Adrenal gland (tissue), 12 donors: ENCODE results near the gene ATP6AP1. TPM values are rescaled to one million over a fixed set of nuclear protein-coding genes. Genes with fewer than 3 reads are reported as not detected.
A peak's percentile ranks its signal among the peaks of the same experiment; 100 is the strongest.

Source experiments
- DNase-seq, 7 donors: peaks; one replicate each; pipeline ENCODE4 v3.0.0-alpha.2; 2019 to 2020
- H3K27ac ChIP-seq, 5 donors: fragments of 200-600 bp; sonication (generic) in 4 of 5; 1 replicate in 3 of 5; 2 replicates in 2 of 5; pipeline versions ENCODE4 v1.5.1 to v1.8.0; 2016 to 2020; ENCODE audit warnings: mild to moderate bottlenecking in 1 of 5
- H3K27me3 ChIP-seq: fragments of 200-600 bp; 2 replicates; pipeline ENCODE4 v1.8.0; 2021
- H3K36me3 ChIP-seq, 2 donors: fragments of 200-600 bp; replicated peaks in 1 of 2; 1 replicate in 1 of 2; 2 replicates in 1 of 2; pipeline versions ENCODE4 v1.5.1 to v1.8.0; 2018 to 2022
- H3K4me1 ChIP-seq, 2 donors: fragments of 200-600 bp; replicated peaks in 1 of 2; 1 replicate in 1 of 2; 2 replicates in 1 of 2; pipeline versions ENCODE4 v1.5.1 to v1.8.0; 2018 to 2021
- H3K4me3 ChIP-seq, 4 donors: fragments of 200-600 bp; sonication (generic) in 3 of 4; one replicate each; pipeline ENCODE4 v1.5.1; 2016 to 2018
- H3K9me3 ChIP-seq, 3 donors: fragments of 200-600 bp; sonication (generic) in 1 of 3; replicated peaks in 1 of 3; 1 replicate in 2 of 3; 2 replicates in 1 of 3; pipeline versions ENCODE4 v1.5.1 to v1.8.0; 2016 to 2021
- POLR2A ChIP-seq, 2 donors: fragments of 450-650 bp; IDR thresholded peaks; one replicate each; pipeline ENCODE4 v1.6.1; 2017; ENCODE audit warnings: antibody characterized with exemption in 2 of 2, mild to moderate bottlenecking in 2 of 2, moderate library complexity in 1 of 2
- WGBS, 4 donors: extraction: QIAGEN DNeasy Blood & Tissue Kit in 2 of 4; methylation state at CpG; one replicate each; pipeline versions ENCODE4 v1.1.5 to v1.1.7; 2013 to 2017; 5-methylcytosine and 5-hydroxymethylcytosine counted together
- intact Hi-C, 2 donors: fragments of 100-400 bp; cut with DNase I; formaldehyde crosslinking; loops; one replicate each; pipeline versions ENCODE4 v1.14.1 to v1.15.0; 2022 to 2023
- polyA plus RNA-seq, 3 donors: library from polyadenylated mRNA; stranded (reverse); fragments of 200-250 nt in 2 of 3; fragments of 350-450 nt in 1 of 3; fragmentation: Illumina TruSeq in 1 of 3; extraction: RNeasy Lipid Tissue Mini Kit (QIAGEN cat#74804) in 1 of 3; gene quantifications; one replicate each; pipeline ENCODE4 v1.2.3, GENCODE V29; 2013 to 2014
- total RNA-seq, 9 donors: library from RNA; depleted of rRNA in 4 of 9; stranded (reverse); fragments of >200 nt in 4 of 9; fragments of 120-200 nt in 1 of 9; fragmentation: NEBNext Ultra II Directional in 1 of 9; extraction: Animal tissue kit (Norgen Biotek cat#: 25700) in 1 of 9; gene quantifications; one replicate each; pipeline versions ENCODE4 v1.1.0 to v1.2.4, GENCODE V29; 2013 to 2023
- TF ChIP-seq, protein P1 (sequence below), 6 experiments: fragments of 450-650 bp in 4 of 6; fragments of 200-600 bp in 2 of 6; sonication (generic) in 1 of 6; IDR thresholded peaks; 1 replicate in 5 of 6; 2 replicates in 1 of 6; pipeline versions ENCODE4 v1.5.1 to v1.8.0; 2016 to 2021; ENCODE audit warnings: antibody characterized with exemption in 6 of 6, mild to moderate bottlenecking in 2 of 6, moderate library complexity in 1 of 6
- donor health status: healthy with polysubstance abuse.
- donor health status: Bipolar disorder and iron deficiency.
- donor health status: DM: yes; HTN: yes; CAD: no.
- donor health status: DM: no; HTN: no; CAD: no.
- donor health status: DM: no; HTN: no; CAD: no.
- donor health status: DM: yes; HTN: yes; CAD: no.

ATP6AP1 gene
- total and polyA plus RNA-seq, 12 donors, result 55.4 to 170 (median 117) TPM

DNA sequence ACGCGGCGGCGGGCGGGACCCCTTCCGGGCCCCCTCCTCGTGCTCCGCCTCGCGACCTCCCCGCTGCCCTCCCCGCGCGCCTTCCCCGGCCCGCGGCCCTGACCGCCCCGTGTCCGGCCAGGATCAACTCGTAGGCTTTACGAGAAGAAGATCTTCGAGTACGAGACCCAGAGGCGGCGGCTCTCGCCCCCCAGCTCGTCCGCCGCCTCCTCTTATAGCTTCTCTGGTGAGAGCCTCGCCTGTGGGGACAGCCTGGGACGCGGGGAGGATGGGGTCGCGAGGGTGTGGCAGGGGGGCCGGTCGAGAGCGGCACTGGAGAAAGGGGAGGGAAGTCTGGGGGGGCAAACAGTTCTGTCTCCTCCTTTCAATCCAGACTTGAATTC is 48.9 kb upstream of the ATP6AP1 start:
- Histone ChIP-seq H3K4me3 (peak overlapping the region; percentile 44 to 73 (median 64)), H3K36me3 (no peaks in the 10 kb centered on the region), H3K9me3 (no peaks in the 10 kb centered on the region), H3K27me3 (no peaks in the 10 kb centered on the region), H3K27ac (peak overlapping the region; percentile 60 to 98 (median 96)), H3K4me1 (peaks cover 4 to 8% of the 10 kb centered on the region in 2 donors)
- 0 to 63% (median 39%) methylated on average over 25 to 38 of the region's 38 CpGs; no CpG with 5 or more reads in 1 of the 4 donors for WGBS, 4 donors
- intact Hi-C loops, result no loop called here
- no peak for TF ChIP-seq POLR2A (IDR thresholded peaks at IDR 0.05)
- TF ChIP-seq, protein P1, sequence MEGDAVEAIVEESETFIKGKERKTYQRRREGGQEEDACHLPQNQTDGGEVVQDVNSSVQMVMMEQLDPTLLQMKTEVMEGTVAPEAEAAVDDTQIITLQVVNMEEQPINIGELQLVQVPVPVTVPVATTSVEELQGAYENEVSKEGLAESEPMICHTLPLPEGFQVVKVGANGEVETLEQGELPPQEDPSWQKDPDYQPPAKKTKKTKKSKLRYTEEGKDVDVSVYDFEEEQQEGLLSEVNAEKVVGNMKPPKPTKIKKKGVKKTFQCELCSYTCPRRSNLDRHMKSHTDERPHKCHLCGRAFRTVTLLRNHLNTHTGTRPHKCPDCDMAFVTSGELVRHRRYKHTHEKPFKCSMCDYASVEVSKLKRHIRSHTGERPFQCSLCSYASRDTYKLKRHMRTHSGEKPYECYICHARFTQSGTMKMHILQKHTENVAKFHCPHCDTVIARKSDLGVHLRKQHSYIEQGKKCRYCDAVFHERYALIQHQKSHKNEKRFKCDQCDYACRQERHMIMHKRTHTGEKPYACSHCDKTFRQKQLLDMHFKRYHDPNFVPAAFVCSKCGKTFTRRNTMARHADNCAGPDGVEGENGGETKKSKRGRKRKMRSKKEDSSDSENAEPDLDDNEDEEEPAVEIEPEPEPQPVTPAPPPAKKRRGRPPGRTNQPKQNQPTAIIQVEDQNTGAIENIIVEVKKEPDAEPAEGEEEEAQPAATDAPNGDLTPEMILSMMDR (IDR thresholded peaks at IDR 0.05), result no peak
- DNase-seq, result no peak

DNA sequence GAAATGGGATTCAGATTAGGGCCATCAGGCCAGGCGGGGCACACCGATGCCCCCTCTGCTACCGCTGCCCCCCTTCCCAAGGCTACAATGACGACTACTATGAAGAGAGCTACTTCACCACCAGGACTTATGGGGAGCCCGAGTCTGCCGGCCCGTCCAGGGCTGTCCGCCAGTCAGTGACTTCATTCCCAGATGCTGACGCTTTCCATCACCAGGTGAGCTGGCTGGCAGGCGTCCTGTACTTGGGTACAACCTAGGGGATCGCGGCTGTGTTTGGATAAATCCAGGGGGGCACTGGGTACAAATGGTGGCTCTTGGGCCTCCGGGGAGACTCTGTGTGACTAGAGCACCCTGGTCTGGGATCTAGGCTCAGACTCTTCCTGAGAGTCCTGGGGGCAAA is 48.3 kb upstream of the ATP6AP1 start:
- Histone ChIP-seq H3K36me3 (no peaks in the 10 kb centered on the region), H3K9me3 (no peaks in the 10 kb centered on the region), H3K4me1 (peaks cover 4 to 8% of the 10 kb centered on the region in 2 donors), H3K27ac (peak overlapping the region; percentile 60 to 98 (median 96)), H3K4me3 (peak overlapping the region in 2 of 4 donors; percentile 44 to 60), H3K27me3 (no peaks in the 10 kb centered on the region)
- WGBS, 4 donors, result 39 to 56% (median 55%) methylated on average over 10 to 13 of the region's 13 CpGs; no CpG with 5 or more reads in 1 of the 4 donors
- no peak for DNase-seq
- TF ChIP-seq POLR2A (IDR thresholded peaks at IDR 0.05), result no peak
- TF ChIP-seq, protein P1 (IDR thresholded peaks at IDR 0.05), result no peak
- intact Hi-C loops, result no loop called here

DNA sequence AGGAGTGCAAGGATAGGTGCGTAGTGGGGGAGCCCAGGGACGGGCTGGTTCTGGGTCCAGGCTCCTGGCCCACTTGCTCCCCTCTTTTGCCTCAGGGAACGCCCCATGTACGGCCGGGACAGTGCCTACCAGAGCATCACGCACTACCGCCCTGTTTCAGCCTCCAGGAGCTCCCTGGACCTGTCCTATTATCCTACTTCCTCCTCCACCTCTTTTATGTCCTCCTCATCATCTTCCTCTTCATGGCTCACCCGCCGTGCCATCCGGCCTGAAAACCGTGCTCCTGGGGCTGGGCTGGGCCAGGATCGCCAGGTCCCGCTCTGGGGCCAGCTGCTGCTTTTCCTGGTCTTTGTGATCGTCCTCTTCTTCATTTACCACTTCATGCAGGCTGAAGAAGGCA is 47.7 kb upstream of the ATP6AP1 start:
- 77 to 85% (median 81%) methylated on average over 12 to 14 of the region's 14 CpGs for WGBS, 4 donors
- H3K9me3 ChIP-seq, result no peaks in the 10 kb centered on the region
- H3K36me3 ChIP-seq, result no peaks in the 10 kb centered on the region
- peaks cover 4 to 8% of the 10 kb centered on the region in 2 donors for H3K4me1 ChIP-seq
- H3K4me3 ChIP-seq, result peak overlapping the region in 1 of 4 donors; percentile 60
- intact Hi-C loops, result no loop called here
- TF ChIP-seq POLR2A (IDR thresholded peaks at IDR 0.05), result no peak
- TF ChIP-seq, protein P1 (IDR thresholded peaks at IDR 0.05), result no peak
- no peak for DNase-seq
- no peaks in the 10 kb centered on the region for H3K27me3 ChIP-seq
- H3K27ac ChIP-seq, result peak overlapping the region in 1 of 5 donors; percentile 97

DNA sequence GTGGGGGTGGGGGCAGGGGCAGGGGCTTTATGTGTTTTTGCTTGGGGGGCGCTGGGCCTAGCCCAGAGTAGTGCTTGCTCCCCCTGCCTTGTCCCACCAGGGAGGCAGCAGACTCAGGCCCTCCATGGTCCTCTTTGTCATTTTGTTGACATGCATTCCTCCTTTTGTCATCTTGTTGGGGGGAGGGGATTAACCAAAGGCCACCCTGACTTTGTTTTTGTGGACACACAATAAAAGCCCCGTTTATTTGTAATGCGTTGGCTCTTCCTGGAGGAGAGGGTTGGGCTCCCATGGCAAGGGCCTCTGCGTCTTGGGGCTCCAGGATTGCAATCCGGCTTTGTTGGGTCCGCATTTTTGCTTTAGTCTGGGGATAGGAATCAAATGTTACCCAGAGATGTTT is 47.2 kb upstream of the ATP6AP1 start:
- no peak overlapping the region for H3K4me3 ChIP-seq
- H3K27ac ChIP-seq, result no peak overlapping the region
- WGBS, 4 donors, result 56 to 85% (median 62%) methylated on average over 5 to 6 of the region's 6 CpGs
- TF ChIP-seq, protein P1 (IDR thresholded peaks at IDR 0.05), result no peak
- TF ChIP-seq POLR2A (IDR thresholded peaks at IDR 0.05), result no peak
- H3K27me3 ChIP-seq, result no peaks in the 10 kb centered on the region
- no peaks in the 10 kb centered on the region for H3K9me3 ChIP-seq
- H3K36me3 ChIP-seq, result no peaks in the 10 kb centered on the region
- DNase-seq, result no peak
- peaks cover 4 to 8% of the 10 kb centered on the region in 2 donors for H3K4me1 ChIP-seq
- intact Hi-C loops, result no loop called here
